OCI-LY3 (cell line): ENCODE data around the gene PKHD1.

ENCODE experiments used
- EZH2phosphoT487 ChIP-seq: fragments of 200-600 bp; shearing (Covaris generic); IDR thresholded peaks from 2 replicates; pipeline ENCODE4 v1.6.1; 2018; ENCODE audit warnings: antibody characterized with exemption, mixed run types, low read depth
- TF ChIP-seq, protein P1 (sequence below): fragments of 200-600, 300-600 bp; sonication (generic); IDR thresholded peaks from 2 replicates; pipeline ENCODE4 v1.5.1; 2014; ENCODE audit warnings: antibody characterized with exemption, low read length, low read depth

- TF ChIP-seq, protein P1, sequence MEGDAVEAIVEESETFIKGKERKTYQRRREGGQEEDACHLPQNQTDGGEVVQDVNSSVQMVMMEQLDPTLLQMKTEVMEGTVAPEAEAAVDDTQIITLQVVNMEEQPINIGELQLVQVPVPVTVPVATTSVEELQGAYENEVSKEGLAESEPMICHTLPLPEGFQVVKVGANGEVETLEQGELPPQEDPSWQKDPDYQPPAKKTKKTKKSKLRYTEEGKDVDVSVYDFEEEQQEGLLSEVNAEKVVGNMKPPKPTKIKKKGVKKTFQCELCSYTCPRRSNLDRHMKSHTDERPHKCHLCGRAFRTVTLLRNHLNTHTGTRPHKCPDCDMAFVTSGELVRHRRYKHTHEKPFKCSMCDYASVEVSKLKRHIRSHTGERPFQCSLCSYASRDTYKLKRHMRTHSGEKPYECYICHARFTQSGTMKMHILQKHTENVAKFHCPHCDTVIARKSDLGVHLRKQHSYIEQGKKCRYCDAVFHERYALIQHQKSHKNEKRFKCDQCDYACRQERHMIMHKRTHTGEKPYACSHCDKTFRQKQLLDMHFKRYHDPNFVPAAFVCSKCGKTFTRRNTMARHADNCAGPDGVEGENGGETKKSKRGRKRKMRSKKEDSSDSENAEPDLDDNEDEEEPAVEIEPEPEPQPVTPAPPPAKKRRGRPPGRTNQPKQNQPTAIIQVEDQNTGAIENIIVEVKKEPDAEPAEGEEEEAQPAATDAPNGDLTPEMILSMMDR: no peak
- TF ChIP-seq EZH2phosphoT487: no peak
Measured at GRCh38 chr6:51932956-51933355, 154.5 kb downstream of the PKHD1 start.
